SHP77 (cell line): ENCODE measurements around the gene SSX2IP.
A peak's percentile ranks its signal among the peaks of the same experiment; 100 is the strongest.
"Not testable (repeated sequence)": the region's sequence is repeated elsewhere in the genome, so short reads cannot be mapped to it uniquely, and the experiment has no call there.

Experiments used
- DNase-seq, 2 experiments: peaks; one replicate each; lab custom pipeline; 2025; lab: John Stamatoyannopoulos, UW

SSX2IP gene

GRCh38 chr1:84615790-84616189, 74.5 kb downstream of the SSX2IP start:
- DNase-seq: no peak

DNA sequence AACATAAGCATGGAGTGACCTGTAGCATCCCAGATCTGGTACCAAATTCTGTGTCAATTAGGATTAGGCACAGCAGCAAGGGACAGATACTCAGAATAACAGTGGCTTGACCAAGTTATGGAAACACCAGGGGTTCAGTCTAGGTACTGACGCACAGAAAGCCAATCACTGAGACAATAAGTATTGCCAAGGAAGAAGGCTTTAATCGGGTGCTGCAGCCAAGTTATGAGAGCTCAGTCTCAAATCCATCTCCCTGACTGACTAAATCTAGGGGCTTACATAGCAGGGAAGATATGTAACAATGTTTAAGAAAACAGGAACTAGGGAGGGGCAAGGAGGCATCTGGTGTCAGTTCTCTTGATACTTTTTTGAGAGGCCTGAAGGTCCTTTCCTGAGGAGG, 76.4 kb downstream of the SSX2IP start:
- DNase-seq: no peak

- no peak for DNase-seq
Measured at GRCh38 chr1:84613026-84613425, 77.2 kb downstream of the SSX2IP start.

DNA sequence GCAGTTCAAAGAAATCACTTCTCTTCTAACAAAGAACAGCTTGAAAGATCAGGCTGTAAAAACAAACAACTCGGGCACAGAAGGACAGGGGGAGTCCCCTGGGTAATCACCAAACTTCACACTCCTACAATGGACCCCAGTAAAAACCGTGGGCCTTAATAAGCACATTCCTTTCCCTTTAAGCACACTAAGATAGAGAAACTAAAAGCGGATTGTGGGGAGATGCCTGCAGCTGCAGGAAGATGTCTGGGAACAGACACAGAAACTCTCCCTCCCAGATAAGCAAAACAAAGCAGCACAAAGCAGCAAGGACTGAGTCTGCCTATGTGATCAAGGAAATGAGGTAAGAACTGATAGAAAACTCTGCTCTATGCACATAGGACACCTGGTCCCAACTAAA, 78.5 kb downstream of the SSX2IP start:
- DNase-seq: no peak

DNA sequence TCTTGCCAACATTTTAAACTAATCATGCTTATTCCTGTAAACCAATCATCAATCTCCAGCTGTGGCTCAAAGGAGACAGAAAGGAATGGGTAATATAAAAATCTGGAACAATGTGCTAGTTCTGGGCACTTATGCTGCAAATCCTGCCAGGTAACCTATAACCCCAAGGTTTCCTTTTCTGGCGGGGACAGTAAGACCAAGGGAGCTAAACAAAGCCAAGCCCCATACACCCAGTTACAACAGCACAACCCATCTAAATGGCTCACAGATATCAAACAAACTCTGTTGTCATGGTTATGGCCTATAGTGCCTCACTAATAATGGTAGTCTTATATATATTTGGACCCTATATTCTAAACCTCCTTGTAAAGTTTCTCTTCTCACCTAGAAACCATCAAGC, 79.2 kb downstream of the SSX2IP start:
- DNase-seq: no peak

GRCh38 chr1:84606977-84607376, 83.3 kb downstream of the SSX2IP start:
- no peak for DNase-seq

GRCh38 chr1:84605157-84605556, 85.1 kb downstream of the SSX2IP start:
- DNase-seq: no peak

- peak; percentile 83 to 87 for DNase-seq
Measured at GRCh38 chr1:84603941-84604830, 86.1 kb downstream of the SSX2IP start.

DNA sequence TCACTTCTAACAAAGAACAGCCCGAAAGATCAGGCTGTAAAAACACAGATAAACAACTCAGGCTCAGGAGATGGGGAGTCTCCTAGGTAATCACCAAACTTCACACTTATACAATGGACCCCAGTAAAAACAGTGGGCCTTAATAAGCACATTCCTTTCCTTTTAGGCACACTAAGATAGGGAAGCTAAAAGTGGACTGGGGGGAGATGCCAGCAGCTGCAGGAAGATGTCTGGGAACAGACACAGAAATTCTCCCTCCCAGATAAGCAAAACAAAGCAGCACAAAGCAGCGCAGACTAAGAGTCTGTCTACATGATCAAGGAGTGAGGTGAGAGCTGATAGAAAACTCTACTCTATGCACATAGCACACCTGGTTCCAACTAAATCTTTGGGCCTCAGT, 87.0 kb downstream of the SSX2IP start:
- no peak for DNase-seq

- DNase-seq: no peak
Measured at GRCh38 chr1:84600796-84601195, 89.5 kb downstream of the SSX2IP start.

- DNase-seq: no peak
Measured at GRCh38 chr1:84598846-84599741, 91.2 kb downstream of the SSX2IP start.

- no peak for DNase-seq
Measured at GRCh38 chr1:84598418-84598817, 91.8 kb downstream of the SSX2IP start.

DNA sequence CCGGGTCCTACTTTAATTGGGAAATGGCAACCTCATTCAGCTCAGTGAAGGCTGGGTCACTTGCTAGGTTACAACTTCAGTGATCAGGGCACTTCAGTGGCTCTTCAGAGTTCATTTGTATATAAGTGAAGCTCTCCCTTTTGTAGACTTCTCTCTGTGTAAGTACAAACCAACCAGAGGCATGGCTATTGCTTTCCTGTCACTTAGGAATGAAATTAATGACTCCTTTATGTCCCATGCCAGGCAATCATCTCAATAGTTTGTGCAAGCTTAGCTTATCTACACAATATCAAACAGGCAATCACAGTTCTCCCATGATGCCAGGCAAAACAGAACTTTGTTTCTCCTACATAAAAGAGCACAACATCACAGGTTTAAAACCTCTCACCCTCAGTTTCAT, 93.2 kb downstream of the SSX2IP start:
- no peak for DNase-seq

GRCh38 chr1:84594959-84595358, 95.3 kb downstream of the SSX2IP start:
- not testable (repeated sequence) for DNase-seq
